ENCODE results near the gene RNF224. TPM values are rescaled to one million over a fixed set of nuclear protein-coding genes. Genes with fewer than 3 reads are reported as not detected.

RNF224 gene
- total and polyA plus RNA-seq, 2 of the 13 experiments (the other 11 are each of a cell fraction or from before 2014, with no cell fraction given) = 0.09 TPM; not detected in 1

GRCh38 chr9:137222190-137223077 is 4.9 kb upstream of the RNF224 start, which contains the start of gene RNF208 (continued):
- TF ChIP-seq ZBTB7A (CRISPR knock-in tag; IDR thresholded peaks at IDR 0.05) (0 out of 2 replicates have a peak, but pooled peaks have one; percentile 28), ZBTB14 (CRISPR knock-in tag; IDR thresholded peaks at IDR 0.05) (0 out of 2 replicates have a peak, but pooled peaks have one; percentile 0), ZNF839 (CRISPR knock-in tag; IDR thresholded peaks at IDR 0.05; ENCODE audit: borderline replicate concordance) (0 out of 2 replicates have a peak, but pooled peaks have one; percentile 24), ARID5B (CRISPR knock-in tag; IDR thresholded peaks at IDR 0.05) (no peak), FOXC1 (CRISPR knock-in tag; IDR thresholded peaks at IDR 0.05; ENCODE audit: borderline replicate concordance) (0 out of 2 replicates have a peak, but pooled peaks have one; percentile 39), RAD51 (IDR thresholded peaks at IDR 0.05; ENCODE audit: borderline replicate concordance) (no peak), ZNF597 (CRISPR knock-in tag; IDR thresholded peaks at IDR 0.05) (no peak), SRF (IDR thresholded peaks at IDR 0.05; ENCODE audit: low read depth, low read length) (no peak)
